Mucosa of gallbladder (tissue), 1 donor: ENCODE data around the gene UBL5. TPM values are rescaled to one million over a fixed set of nuclear protein-coding genes. Genes with fewer than 3 reads are reported as not detected.

Source experiments
- total RNA-seq: library from RNA; stranded (reverse); gene quantifications from one replicate; pipeline ENCODE4 v1.2.1, GENCODE V29; 2021
- donor health status: DM: no; HTN: no; CAD: no.

UBL5 gene
- total RNA-seq, 1 donor from 2014 or later = 283 TPM

Other genes with a start within 250 kb of the UBL5 start
- gene ZNF121, start 243.4 kb upstream of the UBL5 start, total RNA-seq = 24.3 TPM
- 54.2 TPM for gene ZNF561, start 206.7 kb upstream of the UBL5 start, total RNA-seq
- 34.5 TPM for gene ZNF562, start 152.8 kb upstream of the UBL5 start, total RNA-seq
- 25.0 TPM for gene ZNF846, start 59.2 kb upstream of the UBL5 start, total RNA-seq
- gene FBXL12, start 8.8 kb upstream of the UBL5 start, total RNA-seq = 31.9 TPM
- 90.8 TPM for gene PIN1, start 7.4 kb downstream of the UBL5 start, total RNA-seq
- gene OLFM2, start 108.6 kb downstream of the UBL5 start, total RNA-seq = 10.8 TPM
- gene COL5A3, start 182.6 kb downstream of the UBL5 start, total RNA-seq = 5.9 TPM
- gene RDH8, start 185.6 kb downstream of the UBL5 start, total RNA-seq = not detected